ENCODE measurements around the gene HES2.
"Not testable (repeated sequence)": the region's sequence is repeated elsewhere in the genome, so short reads cannot be mapped to it uniquely, and the experiment has no call there.

Gene HES2
- total RNA-seq: 0 reads per million in 4 donors

GRCh38 chr1:6419804-6420453 is at the start of gene HES2:
Gene HES2, minus strand, starts transcription at chr1:6419919. Its CDS starts 99 bp downstream, at chr1:6419820.
- DNase-seq: no peak

- DNase-seq: no peak
Measured at GRCh38 chr1:6468729-6469461, 49.2 kb upstream of the HES2 start.

- DNase-seq: no peak
Measured at GRCh38 chr1:6467744-6468688, 48.3 kb upstream of the HES2 start.

GRCh38 chr1:6467224-6467623 is 47.5 kb upstream of the HES2 start:
- no peak for DNase-seq

- no peak for DNase-seq
Measured at GRCh38 chr1:6466751-6467150, 47.0 kb upstream of the HES2 start.

GRCh38 chr1:6466023-6466422 is 46.3 kb upstream of the HES2 start, which contains the start of gene TNFRSF25:
Gene TNFRSF25, minus strand, starts transcription at chr1:6466173. Its CDS starts 66 bp downstream, at chr1:6466107.
- DNase-seq: peak; percentile 53 to 61 (median 56)

GRCh38 chr1:6465461-6466005 is 45.8 kb upstream of the HES2 start:
- peak in 2 of 5 donors; percentile 47 to 52 for DNase-seq

- no peak for DNase-seq
Measured at GRCh38 chr1:6464915-6465314, 45.2 kb upstream of the HES2 start.

GRCh38 chr1:6464514-6464836 is 44.8 kb upstream of the HES2 start:
- peak in 1 of 5 donors; percentile 54 for DNase-seq

- DNase-seq: no peak
Measured at GRCh38 chr1:6463120-6463412, 43.3 kb upstream of the HES2 start.

GRCh38 chr1:6462412-6463119 is 42.8 kb upstream of the HES2 start:
- DNase-seq: no peak

GRCh38 chr1:6461538-6462411 is 42.1 kb upstream of the HES2 start:
- no peak for DNase-seq

GRCh38 chr1:6461051-6461530 is 41.4 kb upstream of the HES2 start:
- no peak for DNase-seq

- DNase-seq: peak; percentile 90 to 96 (median 92)
Measured at GRCh38 chr1:6460301-6461050, 40.8 kb upstream of the HES2 start.

GRCh38 chr1:6459850-6460265 is 40.1 kb upstream of the HES2 start:
- DNase-seq: peak; percentile 45 to 75 (median 59)

GRCh38 chr1:6456800-6457466 is 37.2 kb upstream of the HES2 start:
- DNase-seq: no peak

GRCh38 chr1:6455752-6456520 is 36.2 kb upstream of the HES2 start:
- not testable (repeated sequence) for DNase-seq

- DNase-seq: peak in 3 of 5 donors; percentile 15 to 51 (median 48)
Measured at GRCh38 chr1:6454856-6455751, 35.4 kb upstream of the HES2 start.
